ENCODE measurements around the gene CFP.
"Not testable (repeated sequence)": the region's sequence is repeated elsewhere in the genome, so short reads cannot be mapped to it uniquely, and the experiment has no call there.

The CFP gene

DNA sequence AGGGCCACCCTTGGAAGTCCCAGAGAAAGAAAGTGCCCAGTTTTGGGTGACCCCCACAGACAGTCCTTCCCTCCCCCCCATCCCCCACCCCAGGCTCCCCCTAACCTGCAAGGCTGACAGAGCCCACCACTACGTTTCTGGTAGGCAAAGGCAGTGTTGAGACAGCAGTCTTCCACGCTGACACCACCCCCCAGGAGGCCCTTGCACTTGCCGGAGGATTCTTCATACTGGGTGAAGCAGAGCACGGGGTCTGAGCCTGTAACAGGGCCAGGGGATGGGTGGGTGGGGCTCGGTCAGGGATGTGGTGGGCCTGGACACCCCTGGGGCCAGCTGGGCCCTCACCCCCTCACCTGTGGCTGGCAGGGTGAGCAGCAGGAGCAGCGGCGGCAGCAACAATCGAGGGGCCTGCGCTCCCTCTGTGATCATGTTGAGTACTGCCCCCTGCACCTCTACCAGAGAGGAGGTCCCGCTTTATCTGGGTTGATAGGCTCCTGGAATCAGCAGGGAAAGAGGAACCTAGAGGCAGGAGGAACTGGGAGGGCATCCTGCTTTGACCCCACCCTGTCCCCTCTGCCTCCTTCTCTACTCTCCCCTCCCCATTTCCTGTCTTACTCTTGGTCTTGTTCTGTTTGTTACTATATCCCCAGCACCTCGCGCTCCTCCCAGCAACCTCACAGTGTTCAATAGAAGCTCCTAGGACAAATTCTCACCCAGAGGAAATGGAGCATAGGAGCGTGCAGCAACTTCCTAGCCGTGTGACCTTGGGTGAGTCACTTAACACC, at the start of gene CFP:
CFP (minus strand) TSS at position 512 of the 782 bp plus-strand sequence; CDS start at position 426, 86 bp downstream.
- no peaks in the 10 kb centered on the region for H3K27me3 ChIP-seq (ENCODE audit: control insufficient read depth, insufficient read depth, low read length)

GRCh38 chrX:47675959-47676859, 46.5 kb upstream of the CFP start:
- H3K4me1 ChIP-seq (ENCODE audit: control insufficient read depth, insufficient read depth, low read length); H3K4me3 ChIP-seq (ENCODE audit: low read length); H3K9ac ChIP-seq (ENCODE audit: low read length); H3K27me3 ChIP-seq (ENCODE audit: control insufficient read depth, insufficient read depth, low read length); H3K9me3 ChIP-seq (ENCODE audit: control insufficient read depth, low read length); H3K36me3 ChIP-seq (ENCODE audit: control insufficient read depth, insufficient read depth, low read length): not testable (repeated sequence)

More for the DNA sequence above, at the start of gene CFP:
- Histone ChIP-seq H3K36me3 (ENCODE audit: control insufficient read depth, insufficient read depth, low read length) (no peaks in the 10 kb centered on the region), H3K9me3 (ENCODE audit: control insufficient read depth, low read length) (no peaks in the 10 kb centered on the region), H3K4me1 (ENCODE audit: control insufficient read depth, insufficient read depth, low read length) (no peaks in the 10 kb centered on the region), H3K9ac (ENCODE audit: low read length) (no peak within 1 kb of the TSS), H3K4me3 (ENCODE audit: low read length) (no peak within 1 kb of the TSS)

DNA sequence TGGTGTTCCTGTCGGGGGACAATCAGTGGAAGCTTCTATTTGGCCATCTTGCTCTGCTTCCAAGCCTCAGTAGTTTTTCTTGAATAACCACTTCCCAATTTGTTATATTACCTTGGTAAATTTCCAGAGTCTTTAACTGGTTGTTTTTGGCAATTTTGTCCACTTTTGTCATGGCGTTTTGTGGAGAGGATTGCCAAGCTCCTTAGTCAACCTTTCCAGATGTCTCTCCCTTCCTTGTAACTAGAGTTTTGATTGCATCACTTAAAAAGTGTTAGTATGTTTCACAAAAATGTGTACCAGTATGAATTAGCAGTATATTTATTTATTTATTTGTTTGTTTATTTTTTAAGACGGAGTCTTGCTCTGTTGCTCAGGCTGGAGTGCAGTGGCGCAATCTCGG, 45.0 kb upstream of the CFP start:
- H3K4me3 ChIP-seq (ENCODE audit: low read length), result no peak overlapping the region

GRCh38 chrX:47665797-47666196, 36.1 kb upstream of the CFP start:
- H3K9ac ChIP-seq (ENCODE audit: low read length); H3K4me3 ChIP-seq (ENCODE audit: low read length); H3K27me3 ChIP-seq (ENCODE audit: control insufficient read depth, insufficient read depth, low read length); H3K9me3 ChIP-seq (ENCODE audit: control insufficient read depth, low read length); H3K4me1 ChIP-seq (ENCODE audit: control insufficient read depth, insufficient read depth, low read length); H3K36me3 ChIP-seq (ENCODE audit: control insufficient read depth, insufficient read depth, low read length): not testable (repeated sequence)

More for the DNA sequence above, 45.0 kb upstream of the CFP start:
- no peaks in the 10 kb centered on the region for H3K36me3 ChIP-seq (ENCODE audit: control insufficient read depth, insufficient read depth, low read length)
- H3K9me3 ChIP-seq (ENCODE audit: control insufficient read depth, low read length), result no peaks in the 10 kb centered on the region
- H3K9ac ChIP-seq (ENCODE audit: low read length), result no peak overlapping the region
- H3K4me1 ChIP-seq (ENCODE audit: control insufficient read depth, insufficient read depth, low read length), result no peaks in the 10 kb centered on the region
- no peaks in the 10 kb centered on the region for H3K27me3 ChIP-seq (ENCODE audit: control insufficient read depth, insufficient read depth, low read length)

GRCh38 chrX:47664737-47665136, 35.0 kb upstream of the CFP start:
- no peaks in the 10 kb centered on the region for H3K4me1 ChIP-seq (ENCODE audit: control insufficient read depth, insufficient read depth, low read length)
- no peaks in the 10 kb centered on the region for H3K27me3 ChIP-seq (ENCODE audit: control insufficient read depth, insufficient read depth, low read length)
- H3K9ac ChIP-seq (ENCODE audit: low read length), result no peak overlapping the region
- no peaks in the 10 kb centered on the region for H3K36me3 ChIP-seq (ENCODE audit: control insufficient read depth, insufficient read depth, low read length)
- H3K9me3 ChIP-seq (ENCODE audit: control insufficient read depth, low read length), result no peaks in the 10 kb centered on the region
- H3K4me3 ChIP-seq (ENCODE audit: low read length), result no peak overlapping the region

DNA sequence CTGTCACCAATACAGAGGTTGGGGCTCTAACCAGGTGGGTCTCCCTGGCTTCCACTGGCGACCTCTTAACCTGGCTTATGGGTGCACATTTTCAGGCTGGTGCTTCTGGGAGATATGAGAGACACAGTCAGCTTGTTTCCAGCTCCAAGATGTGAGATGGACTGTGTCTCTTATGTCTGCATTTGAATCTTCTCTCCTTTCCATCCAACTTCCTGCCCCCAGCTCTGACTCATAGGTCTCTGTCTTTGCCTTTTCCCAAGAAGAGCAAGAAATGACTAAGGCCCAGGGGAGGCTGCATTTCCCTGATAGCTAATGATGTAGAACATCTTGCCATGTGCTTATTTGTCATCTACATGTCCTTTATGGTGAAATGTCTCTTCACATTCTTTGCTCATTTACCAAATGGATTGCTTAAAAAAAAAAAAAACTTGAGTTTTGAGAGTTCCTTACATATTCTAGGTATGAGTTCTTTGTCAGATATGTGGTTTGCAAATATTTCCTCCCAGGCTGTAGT, 32.5 kb upstream of the CFP start:
- H3K36me3 ChIP-seq (ENCODE audit: control insufficient read depth, insufficient read depth, low read length), result no peaks in the 10 kb centered on the region
- H3K27me3 ChIP-seq (ENCODE audit: control insufficient read depth, insufficient read depth, low read length), result no peaks in the 10 kb centered on the region
- no peaks in the 10 kb centered on the region for H3K4me1 ChIP-seq (ENCODE audit: control insufficient read depth, insufficient read depth, low read length)
- H3K9ac ChIP-seq (ENCODE audit: low read length), result no peak overlapping the region
- no peak overlapping the region for H3K4me3 ChIP-seq (ENCODE audit: low read length)
- no peaks in the 10 kb centered on the region for H3K9me3 ChIP-seq (ENCODE audit: control insufficient read depth, low read length)

GRCh38 chrX:47661539-47661938, 31.8 kb upstream of the CFP start:
- Histone ChIP-seq H3K4me3 (ENCODE audit: low read length) (no peak overlapping the region), H3K9me3 (ENCODE audit: control insufficient read depth, low read length) (no peaks in the 10 kb centered on the region), H3K9ac (ENCODE audit: low read length) (no peak overlapping the region), H3K4me1 (ENCODE audit: control insufficient read depth, insufficient read depth, low read length) (no peaks in the 10 kb centered on the region), H3K36me3 (ENCODE audit: control insufficient read depth, insufficient read depth, low read length) (no peaks in the 10 kb centered on the region), H3K27me3 (ENCODE audit: control insufficient read depth, insufficient read depth, low read length) (no peaks in the 10 kb centered on the region)

DNA sequence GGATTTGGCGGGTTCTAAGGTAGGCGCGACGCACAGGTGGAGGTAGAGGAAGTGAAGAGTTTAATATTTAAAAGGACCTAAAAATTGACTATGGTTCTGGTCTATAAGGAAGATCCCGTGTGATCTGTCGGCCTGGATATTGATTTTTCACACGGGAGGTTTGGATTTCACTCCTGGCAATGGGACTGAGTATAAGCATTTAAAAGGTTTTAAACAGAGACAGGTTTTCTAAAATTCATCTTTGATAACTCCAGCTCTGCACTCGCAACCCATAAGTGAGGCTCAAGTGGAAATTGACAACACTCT, 29.6 kb upstream of the CFP start:
- no peaks in the 10 kb centered on the region for H3K36me3 ChIP-seq (ENCODE audit: control insufficient read depth, insufficient read depth, low read length)
- H3K4me1 ChIP-seq (ENCODE audit: control insufficient read depth, insufficient read depth, low read length), result no peaks in the 10 kb centered on the region
- peak overlapping the region; percentile 95 for H3K9ac ChIP-seq (ENCODE audit: low read length)
- no peaks in the 10 kb centered on the region for H3K9me3 ChIP-seq (ENCODE audit: control insufficient read depth, low read length)
- H3K4me3 ChIP-seq (ENCODE audit: low read length), result peak overlapping the region; percentile 84
- H3K27me3 ChIP-seq (ENCODE audit: control insufficient read depth, insufficient read depth, low read length), result no peaks in the 10 kb centered on the region

DNA sequence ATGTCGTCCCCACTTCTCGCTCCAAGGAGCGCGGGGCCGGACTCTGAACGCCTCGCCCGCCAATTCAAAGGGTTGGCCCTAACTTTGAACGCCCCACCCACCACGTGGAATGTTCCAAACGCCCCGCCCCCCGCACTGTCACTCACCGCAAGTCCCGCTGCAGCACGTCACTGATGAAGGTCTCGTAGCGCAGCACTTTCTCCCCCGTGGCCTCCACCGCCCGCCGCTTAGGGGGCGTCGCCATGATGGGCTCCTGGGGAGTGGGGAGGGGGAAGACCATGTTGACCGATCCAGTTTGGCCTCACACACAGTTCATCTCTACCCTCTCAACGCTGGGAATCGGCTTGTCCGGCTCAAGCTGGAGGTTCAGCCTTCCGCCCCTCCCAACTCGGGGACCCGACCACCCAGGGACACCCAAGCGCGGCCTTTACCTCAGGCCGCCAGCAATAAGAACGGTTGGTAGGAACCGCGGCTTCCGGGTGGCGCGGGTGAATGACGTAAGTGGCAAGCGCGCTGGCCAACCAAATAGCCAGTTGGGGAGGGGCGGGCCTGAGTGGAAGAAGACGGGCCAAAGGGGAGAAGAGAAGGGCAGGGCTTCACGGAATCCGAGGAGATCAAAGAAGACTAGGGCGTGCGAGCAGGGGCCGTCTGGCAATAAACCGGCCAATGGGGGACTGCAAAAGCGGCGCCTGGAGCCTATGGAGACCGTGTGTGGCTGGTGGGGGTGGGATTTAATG, 29.1 kb upstream of the CFP start, which contains the start of gene UXT:
UXT (minus strand) TSS at position 497 of the 737 bp plus-strand sequence; CDS start at position 244, 253 bp downstream.
- no peaks in the 10 kb centered on the region for H3K27me3 ChIP-seq (ENCODE audit: control insufficient read depth, insufficient read depth, low read length)
- no peaks in the 10 kb centered on the region for H3K9me3 ChIP-seq (ENCODE audit: control insufficient read depth, low read length)
- peak within 1 kb of the TSS; percentile 84 for H3K4me3 ChIP-seq (ENCODE audit: low read length)
- H3K9ac ChIP-seq (ENCODE audit: low read length), result peak within 1 kb of the TSS; percentile 95
- H3K36me3 ChIP-seq (ENCODE audit: control insufficient read depth, insufficient read depth, low read length), result no peaks in the 10 kb centered on the region
- no peaks in the 10 kb centered on the region for H3K4me1 ChIP-seq (ENCODE audit: control insufficient read depth, insufficient read depth, low read length)

- Histone ChIP-seq H3K27me3 (ENCODE audit: control insufficient read depth, insufficient read depth, low read length) (no peaks in the 10 kb centered on the region), H3K9me3 (ENCODE audit: control insufficient read depth, low read length) (no peaks in the 10 kb centered on the region), H3K9ac (ENCODE audit: low read length) (peak overlapping the region; percentile 95), H3K4me3 (ENCODE audit: low read length) (peak overlapping the region; percentile 19), H3K36me3 (ENCODE audit: control insufficient read depth, insufficient read depth, low read length) (no peaks in the 10 kb centered on the region), H3K4me1 (ENCODE audit: control insufficient read depth, insufficient read depth, low read length) (no peaks in the 10 kb centered on the region)
These were observed 28.6 kb upstream of the CFP start for GRCh38 chrX:47658301-47658683.

DNA sequence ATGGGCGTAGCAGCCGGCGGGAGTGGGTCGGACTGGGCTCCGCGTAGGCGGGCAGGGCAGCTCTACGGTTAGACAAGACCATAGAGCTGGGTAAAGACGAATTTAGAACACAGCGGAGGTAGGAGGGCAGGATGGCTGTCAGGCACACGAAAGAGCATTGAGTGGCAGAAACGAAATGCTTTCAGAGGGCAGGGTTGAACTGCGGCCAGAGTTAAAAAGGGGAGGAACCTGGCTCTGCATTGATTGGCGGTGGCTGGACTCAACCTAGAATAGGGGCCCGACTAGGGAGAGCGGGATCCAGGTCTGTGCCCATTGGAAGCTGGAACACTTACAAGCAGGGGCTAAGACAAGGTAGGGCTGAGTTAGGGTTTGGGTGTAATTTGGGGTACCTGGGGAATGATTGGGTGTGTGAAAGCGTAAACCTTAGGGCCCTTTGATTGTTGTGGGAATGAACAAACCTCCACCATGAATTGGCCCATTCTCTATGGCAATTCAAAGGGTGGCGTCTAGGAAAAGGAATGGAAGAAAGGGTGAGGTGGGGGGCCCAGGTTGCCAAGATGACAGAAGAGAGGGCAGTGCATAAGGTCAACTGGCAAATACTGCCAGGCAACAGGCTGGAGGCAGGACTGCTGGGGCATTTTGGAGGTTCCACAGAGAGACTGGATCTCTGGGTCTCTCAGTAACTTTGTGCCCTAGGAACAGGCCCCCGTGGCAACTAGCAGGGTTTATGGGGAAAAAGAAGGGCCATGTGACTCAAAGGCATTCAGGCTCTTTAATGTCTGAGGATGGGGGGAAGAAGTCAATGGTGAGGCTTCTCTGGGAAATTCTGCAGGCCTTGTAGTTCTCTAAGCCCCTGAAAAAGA, 21.5 kb upstream of the CFP start:
- Histone ChIP-seq H3K9ac (ENCODE audit: low read length) (no peak overlapping the region), H3K36me3 (ENCODE audit: control insufficient read depth, insufficient read depth, low read length) (no peaks in the 10 kb centered on the region), H3K9me3 (ENCODE audit: control insufficient read depth, low read length) (no peaks in the 10 kb centered on the region), H3K27me3 (ENCODE audit: control insufficient read depth, insufficient read depth, low read length) (no peaks in the 10 kb centered on the region), H3K4me1 (ENCODE audit: control insufficient read depth, insufficient read depth, low read length) (no peaks in the 10 kb centered on the region), H3K4me3 (ENCODE audit: low read length) (peak overlapping the region; percentile 31)
